Measurements from ENCODE around the gene BPIFA2.
"Not testable (repeated sequence)": the region's sequence is repeated elsewhere in the genome, so short reads cannot be mapped to it uniquely, and the experiment has no call there.

BPIFA2 gene

GRCh38 chr20:33162313-33162712 lies 5.6 kb upstream of the BPIFA2 start:
- DNase-seq, result no peak

GRCh38 chr20:33162753-33163152 lies 5.2 kb upstream of the BPIFA2 start:
- no peak for DNase-seq

DNA sequence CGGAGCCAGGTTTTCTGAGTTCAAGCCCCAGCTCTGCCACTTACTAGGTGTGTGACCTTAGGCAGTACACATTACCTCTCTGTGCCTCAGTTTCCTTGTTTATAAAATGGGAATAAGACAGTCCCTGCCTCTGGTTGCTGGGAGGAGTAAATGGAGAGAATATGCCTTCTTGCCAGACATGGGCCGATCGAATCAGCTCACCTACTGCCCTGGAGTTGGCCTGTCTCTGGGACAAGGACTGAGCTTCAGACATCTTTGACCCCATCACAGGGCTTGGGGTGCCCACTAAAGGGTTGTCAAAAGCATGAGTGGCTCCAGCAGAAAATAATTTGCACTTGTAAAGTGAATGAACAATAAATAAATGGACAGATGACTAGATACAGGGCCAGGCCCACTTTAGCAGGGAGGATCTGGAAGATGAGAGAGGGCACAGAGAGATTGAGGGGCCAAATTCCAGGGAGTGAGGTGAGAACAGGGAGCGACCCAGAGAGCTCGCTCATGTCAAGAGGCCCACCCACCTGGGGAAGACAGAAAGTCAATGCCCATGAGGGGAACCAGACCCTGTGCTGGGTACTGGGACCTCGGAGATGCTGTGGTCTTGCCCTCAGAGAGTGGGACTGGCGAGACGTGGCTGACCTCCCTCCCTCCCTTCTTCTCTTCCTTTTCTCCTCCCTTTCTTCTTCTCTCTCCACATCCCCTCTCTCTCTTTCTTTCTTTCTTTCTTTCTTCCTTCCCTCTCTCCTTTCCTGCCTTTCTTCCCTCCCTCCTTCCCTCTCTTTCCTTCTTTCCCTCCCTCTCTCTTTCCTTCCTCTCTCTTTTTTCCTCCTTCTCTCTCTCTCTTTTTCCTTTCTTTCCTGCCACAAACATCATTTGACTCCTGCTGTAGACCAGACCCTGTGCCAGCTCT lies 3.9 kb upstream of the BPIFA2 start:
- DNase-seq, result no peak

DNA sequence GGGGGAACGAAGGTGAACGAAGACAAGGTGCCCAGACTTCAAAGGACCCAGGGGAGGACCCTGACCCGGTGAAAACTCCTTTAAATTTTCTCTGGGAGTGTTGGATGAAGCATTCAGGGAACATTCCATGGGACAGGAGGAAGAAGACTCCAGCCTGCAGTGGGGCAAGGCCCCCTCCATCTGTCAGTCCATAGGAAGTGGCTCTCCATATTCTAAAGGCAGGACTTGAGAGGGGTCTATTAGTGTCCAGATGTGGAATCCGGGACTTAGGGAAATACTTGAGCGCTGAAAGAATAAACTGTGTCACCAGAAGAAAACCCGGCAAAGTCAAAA lies 3.2 kb upstream of the BPIFA2 start:
- DNase-seq, result no peak

DNA sequence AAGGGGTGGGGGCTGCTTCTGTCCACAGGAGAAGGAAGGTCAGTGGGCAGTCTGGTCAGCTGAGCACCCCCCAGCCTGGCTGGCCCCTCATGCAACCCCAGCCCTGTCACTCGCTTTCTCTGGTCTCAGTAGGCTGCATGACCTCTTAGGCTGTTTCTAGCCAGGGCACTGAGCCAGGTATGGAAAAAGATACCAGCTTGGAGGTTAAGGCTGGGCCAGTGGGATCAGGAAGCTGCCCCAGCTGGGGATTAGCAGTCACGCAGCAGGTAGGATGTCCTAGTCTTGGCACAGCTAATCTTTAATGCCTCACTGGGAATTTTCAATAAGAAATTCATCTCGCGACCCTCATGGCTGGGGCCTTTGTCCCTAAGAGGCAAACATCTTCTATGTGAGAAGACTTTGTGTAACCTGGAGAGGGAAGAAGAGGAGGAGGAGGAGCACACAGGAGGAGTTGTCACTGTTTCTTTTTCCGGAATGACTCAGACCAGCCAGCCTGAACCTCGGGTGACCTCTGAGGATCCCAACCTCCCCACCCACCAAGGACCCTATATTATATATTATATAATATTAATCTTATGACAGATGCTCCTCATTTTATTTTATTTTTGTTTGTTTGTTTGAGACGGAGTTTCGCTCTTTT lies 2.4 kb upstream of the BPIFA2 start:
- DNase-seq, result no peak

DNA sequence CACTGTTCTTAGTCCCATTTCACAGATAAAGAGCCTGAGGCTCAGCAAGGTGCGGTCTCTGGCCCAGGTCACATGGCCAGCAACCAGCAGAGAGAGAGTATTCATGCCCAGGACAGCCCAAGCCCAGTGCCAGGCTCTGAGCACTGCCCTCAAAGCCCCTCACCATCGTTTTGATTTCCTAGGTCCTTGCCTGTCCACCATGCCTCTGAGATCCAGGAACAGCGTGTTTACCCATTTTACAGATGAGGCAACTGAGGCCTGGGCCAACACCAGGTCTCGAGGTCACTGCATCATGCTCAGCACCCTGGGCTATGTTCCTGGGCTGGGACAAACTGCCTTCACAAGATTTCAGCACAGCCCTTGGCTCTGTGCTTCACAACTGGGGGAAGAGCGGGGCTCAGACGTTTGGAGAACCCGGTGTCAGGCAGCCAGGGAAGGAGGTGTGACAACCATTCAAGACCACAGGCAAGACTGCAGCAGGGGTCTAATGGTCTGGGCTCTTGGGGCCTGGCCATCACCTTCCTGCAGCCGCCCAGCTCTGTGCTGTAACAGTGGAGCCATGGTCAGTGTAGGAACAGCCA lies 1.3 kb upstream of the BPIFA2 start:
- DNase-seq, result no peak

GRCh38 chr20:33169176-33169794 lies 1.3 kb downstream of the BPIFA2 start:
- peak; percentile 16 for DNase-seq

DNA sequence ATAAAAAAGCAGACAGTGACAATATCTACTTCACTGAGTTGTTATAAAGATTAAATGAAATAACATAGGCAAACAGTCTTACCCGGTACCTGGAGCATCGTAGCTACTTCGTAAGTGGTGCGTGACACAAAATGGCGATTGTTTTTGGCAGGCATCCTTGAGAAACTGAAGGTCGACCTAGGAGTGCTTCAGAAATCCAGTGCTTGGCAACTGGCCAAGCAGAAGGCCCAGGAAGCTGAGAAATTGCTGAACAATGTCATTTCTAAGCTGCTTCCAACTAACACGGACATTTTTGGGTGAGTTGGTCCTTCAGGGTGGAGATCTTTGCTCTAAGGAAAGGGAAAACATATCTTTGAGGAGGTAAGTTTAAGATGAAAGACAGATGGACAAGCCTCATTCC lies 4.8 kb downstream of the BPIFA2 start:
- DNase-seq, result no peak

- DNase-seq, result no peak
These were observed 7.2 kb downstream of the BPIFA2 start for GRCh38 chr20:33175123-33175522.

DNA sequence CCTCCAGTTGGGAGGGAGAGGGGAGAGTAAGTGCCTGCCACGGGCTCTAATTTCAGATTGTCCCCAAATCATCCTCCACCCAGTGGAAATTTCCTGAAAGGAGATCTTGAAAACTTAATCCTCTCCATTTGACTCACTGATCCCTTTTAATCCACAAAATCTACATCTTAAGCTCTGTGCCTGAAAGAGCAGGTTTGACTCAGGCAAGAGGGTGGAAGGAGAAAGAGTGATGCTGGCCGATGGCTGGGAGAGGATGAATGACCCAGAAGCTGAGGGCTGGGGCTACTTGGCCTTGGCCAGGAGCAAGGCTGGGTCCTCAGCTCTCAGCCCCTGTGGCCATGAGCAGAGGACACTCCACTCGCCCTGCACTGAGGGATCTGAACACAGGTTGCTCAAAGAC lies 8.1 kb downstream of the BPIFA2 start:
- DNase-seq, result no peak

DNA sequence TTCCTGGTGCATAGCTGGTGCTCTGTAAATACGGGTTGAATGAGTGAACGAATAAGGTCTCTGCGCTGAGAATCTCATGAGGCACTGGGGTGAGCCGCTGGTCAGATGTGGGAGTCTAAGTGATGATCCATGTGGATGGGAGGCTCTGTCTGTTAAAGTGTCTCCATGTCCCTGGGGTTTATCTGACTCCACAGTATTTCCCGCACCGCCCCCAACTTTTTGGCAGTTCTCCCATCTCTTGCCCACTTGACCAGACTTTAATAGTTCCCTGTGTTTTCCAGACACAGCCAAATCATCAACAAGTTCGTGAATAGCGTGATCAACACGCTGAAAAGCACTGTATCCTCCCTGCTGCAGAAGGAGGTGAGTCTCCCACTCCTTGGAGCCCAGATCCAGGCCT lies 9.9 kb downstream of the BPIFA2 start:
- DNase-seq, result no peak

DNA sequence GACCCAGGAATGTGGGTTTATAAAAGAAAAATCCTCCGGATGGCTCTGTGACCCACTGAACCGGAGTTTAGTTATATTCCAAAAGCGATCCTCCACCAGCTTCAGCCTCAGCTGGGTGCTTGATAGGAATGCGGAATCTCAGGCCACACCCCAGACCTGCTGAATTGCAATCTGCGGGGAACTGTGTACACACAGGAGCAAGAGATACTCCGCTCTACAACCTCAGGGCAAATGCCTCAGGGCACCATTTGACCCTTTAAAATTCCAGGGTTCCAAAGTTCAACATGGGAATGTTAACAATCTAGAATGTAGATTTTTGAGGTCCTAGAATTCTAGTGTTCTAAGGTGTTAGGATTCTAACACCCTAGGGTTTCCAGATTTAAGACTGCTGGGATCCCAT lies 10.8 kb downstream of the BPIFA2 start:
- no peak for DNase-seq

GRCh38 chr20:33180169-33180568 lies 12.2 kb downstream of the BPIFA2 start:
- DNase-seq, result no peak

DNA sequence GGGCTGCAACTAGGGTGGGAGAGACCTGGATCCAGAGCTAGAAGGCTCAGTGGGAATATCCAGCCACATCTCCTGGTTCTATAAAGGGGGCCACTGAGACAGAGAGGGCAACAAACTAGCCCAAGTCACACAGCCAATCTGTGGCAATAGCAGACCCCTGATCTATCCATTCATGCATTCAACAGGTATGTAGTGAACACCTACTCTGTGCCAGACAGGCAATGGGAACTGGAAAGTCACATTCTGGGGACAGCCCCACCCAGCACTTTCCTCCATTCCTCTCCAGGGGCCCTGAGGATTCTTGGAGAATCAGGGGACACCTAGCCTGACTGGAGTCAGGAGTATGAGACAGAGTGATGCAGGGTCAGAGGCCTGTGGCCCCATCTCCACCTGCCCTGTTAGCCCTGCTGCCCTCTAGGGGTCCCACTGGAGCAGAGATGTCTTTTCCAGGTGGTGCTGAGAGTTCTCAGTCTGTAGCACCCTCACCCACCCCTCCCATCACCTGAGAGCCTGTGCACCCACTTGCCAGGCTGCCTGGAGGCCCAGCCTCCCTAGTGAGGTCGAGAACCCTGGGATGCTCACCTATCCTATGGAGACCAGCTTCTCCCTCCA lies 13.6 kb downstream of the BPIFA2 start:
- no peak for DNase-seq

DNA sequence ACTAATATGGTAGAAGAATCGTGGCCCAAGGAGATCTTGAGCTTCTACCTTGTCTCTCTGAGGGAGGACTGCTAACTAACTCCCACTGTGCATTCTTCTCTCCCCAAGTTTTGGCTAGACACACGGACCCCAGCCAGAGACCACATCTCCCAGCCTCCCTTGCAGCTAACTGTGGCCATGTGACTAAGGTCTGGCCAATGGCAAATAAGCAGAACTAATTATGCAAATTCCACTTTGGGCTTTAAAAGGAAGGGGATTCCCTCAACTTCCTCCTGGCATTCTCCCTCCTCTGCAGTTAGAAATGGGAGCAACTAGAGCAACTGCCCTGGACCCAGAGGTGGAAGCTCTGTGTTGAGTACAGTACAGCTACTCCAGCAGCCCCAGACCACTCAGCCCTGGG lies 15.4 kb downstream of the BPIFA2 start:
- no peak for DNase-seq

DNA sequence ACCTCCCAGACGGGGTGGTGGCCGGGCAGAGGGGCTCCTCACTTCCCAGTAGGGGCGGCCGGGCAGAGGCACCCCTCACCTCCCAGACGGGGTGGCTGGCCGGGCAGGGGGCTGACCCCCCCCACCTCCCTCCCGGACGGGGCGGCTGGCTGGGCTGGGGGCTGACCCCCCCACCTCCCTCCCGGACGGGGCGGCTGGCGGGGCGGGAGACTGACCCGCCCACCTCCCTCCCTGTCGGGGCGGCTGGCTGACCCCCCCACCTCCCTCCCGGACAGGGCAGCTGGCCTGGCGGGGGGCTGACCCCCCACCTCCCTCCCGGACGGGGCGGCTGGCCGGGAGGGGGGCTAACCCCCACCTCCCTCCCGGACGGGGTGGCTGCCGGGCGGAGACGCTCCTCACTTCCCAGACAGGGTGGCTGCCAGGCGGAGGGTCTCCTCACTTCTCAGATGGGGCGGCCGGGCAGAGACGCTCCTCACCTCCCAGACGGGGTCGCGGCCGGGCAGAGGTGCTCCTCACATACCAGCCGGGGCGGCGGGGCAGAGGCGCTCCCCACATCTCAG lies 17.2 kb downstream of the BPIFA2 start:
- not testable (repeated sequence) for DNase-seq

- no peak for DNase-seq
These were observed 19.5 kb downstream of the BPIFA2 start for GRCh38 chr20:33187491-33187890.

DNA sequence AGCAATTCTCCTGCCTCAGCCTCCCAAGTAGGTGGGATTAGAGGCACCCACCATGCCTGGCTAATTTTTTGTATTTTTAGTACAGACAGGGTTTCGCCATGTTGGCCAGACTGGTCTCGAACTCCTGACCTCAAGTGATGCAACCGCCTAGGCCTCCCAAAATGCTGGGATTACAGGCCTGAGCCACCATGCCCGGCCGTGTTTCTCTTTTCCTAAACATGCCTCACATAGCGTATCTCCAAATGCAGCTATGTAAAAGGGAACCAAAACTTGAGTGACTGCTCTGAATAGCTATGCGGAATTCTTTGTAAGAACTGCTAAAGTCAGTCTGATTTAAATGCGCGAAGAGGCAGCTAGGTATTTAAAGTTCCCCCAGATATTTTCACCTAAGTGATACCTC lies 20.5 kb downstream of the BPIFA2 start:
- no peak for DNase-seq

GRCh38 chr20:33191484-33191883 lies 23.5 kb downstream of the BPIFA2 start:
- no peak for DNase-seq

GRCh38 chr20:33191955-33192354 lies 24.0 kb downstream of the BPIFA2 start:
- DNase-seq, result no peak

DNA sequence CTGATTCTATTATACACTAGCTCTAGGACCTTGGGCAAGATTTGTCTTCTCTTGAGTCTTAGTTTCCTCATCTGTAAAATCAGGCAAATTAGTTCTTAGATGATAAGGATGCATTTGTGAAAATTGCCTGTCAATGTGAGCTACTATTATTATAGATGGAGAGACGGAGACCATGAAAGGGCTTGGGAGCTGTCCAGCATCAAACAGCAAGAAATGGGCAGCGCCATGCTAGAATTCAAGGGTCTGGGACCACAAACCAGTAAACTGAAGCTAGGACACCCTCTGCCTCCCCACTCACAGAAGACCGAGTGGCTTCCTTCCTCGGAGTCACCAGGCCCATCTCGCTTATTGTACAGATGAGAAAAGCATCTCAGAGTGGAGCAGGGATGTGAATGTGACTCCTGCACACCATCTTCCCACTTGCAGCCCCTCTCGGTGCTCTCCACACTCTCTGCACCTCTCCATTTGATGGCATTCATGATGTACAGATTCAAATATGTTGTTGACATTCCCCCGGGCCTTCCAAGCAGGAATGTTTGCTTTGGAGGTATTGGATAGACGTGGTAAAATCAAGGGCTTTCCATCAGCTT lies 25.0 kb downstream of the BPIFA2 start:
- no peak for DNase-seq

GRCh38 chr20:33199026-33199425 lies 31.1 kb downstream of the BPIFA2 start:
- DNase-seq, result no peak

DNA sequence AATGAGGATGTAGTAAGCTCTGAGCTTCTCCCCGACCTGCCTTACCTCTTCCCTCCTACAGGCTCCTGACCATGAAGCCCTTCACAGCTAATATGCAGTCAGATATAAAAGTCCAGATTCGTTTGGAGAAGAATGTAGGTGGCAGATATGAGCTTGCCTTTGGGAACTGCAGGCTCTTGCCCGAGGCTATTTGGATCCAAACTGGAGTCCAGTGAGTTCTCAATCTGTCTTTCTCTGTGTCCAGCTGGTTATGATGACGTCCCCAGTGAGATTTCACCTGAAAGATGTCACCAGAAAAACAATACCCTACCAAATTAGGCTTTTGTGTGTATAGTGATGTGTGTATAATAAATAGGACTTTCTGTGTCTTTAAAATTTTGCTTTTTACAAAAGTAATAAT lies 34.5 kb downstream of the BPIFA2 start:
- DNase-seq, result no peak

All from activated naive CD4-positive, alpha-beta T cell treated with anti-CD3 and anti-CD28 coated beads, Interleukin-2, amount 50 U/mL, for 16 hours (primary cell).